Glomerular visceral epithelial cell (primary cell): ENCODE data around the gene COLQ.

Source experiments
- DNase-seq: peaks from one replicate; pipeline ENCODE4 v3.0.0-alpha.2; 2016; ENCODE audit errors: extremely low spot score

COLQ gene

DNA sequence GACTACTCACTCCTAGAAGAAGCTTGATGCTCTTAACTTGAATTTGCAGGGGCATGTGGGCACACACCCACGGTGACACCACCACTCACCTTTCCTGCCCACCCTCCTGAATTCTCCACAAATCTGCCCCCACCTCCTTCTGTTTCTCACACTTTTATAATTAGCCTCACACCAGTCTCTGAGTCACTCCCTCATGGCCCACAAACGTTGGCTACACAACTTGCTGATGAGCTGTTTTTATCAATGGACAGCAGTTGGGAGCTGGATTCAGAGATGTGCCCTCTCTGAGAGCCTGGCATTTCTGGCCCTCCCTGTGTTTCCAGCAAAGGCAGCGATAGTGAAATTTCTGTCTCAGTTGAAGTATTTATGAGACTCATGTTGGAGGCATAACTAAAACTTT is 1.3 kb downstream of the COLQ start:
- DNase-seq, result no peak

DNA sequence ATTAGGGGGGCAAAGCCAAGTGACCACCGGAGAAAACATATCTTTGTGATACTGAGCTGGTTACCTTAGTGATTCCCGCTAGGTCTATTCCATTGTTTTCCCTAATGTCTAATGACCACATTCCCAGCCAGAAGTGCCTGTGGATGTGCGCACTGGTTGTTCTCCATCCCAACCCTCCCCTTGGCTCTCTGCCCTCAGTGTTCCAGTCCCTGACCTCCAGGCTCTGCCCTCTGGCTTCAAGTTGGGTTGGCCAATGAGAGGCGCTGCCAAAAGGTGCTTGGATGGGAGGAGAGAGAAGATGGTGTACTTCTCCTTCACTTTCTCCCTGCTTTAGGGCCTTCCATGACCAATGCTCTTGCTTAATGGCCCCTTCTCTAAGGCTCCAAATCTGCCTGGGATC is 2.4 kb downstream of the COLQ start:
- DNase-seq, result no peak

- no peak for DNase-seq
Measured at GRCh38 chr3:15514663-15515340, 6.7 kb downstream of the COLQ start.

GRCh38 chr3:15513810-15514662 is 7.5 kb downstream of the COLQ start:
- DNase-seq, result no peak

GRCh38 chr3:15513116-15513515 is 8.4 kb downstream of the COLQ start:
- no peak for DNase-seq

GRCh38 chr3:15512166-15512565 is 9.3 kb downstream of the COLQ start:
- no peak for DNase-seq

- DNase-seq, result no peak
Measured at GRCh38 chr3:15511156-15511555, 10.3 kb downstream of the COLQ start.

DNA sequence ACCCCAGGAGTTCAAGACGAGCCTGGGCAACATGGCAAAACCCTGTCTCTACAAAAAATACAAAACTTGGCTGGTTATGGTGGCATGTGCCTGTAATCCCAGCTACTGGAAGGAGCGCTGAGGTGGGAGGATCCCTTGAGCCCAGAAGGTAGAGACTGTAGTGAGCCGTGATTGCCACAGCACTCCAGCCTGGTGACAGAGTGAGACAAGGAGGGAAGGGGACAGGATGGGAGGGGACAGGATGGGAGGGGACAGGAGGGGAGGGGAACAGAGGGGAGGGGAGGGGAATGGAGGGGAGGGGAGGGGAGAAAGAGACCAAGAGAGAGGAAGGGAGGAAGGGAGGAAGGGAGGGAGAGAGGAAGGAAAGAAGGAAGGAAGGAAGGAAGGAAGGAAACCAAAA is 11.0 kb downstream of the COLQ start:
- no peak for DNase-seq

DNA sequence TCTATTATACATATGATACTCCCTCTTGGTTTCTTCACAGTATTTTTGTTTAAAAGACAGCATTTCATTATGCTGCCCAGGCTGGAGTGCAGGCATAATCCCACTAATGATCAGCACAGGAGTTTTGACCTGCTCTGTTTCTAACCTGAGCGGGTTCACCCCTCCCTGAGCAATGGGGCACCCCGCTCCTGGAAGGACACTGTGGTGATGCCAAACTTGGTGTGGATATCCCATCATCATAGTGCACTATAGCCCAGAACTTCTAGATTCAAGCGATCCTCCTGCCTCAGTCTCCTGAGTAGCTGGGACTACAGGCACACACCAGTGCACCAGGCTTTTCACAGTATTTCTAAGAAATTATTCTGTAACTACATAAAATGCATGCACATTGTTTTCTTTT is 14.9 kb downstream of the COLQ start:
- DNase-seq, result no peak

DNA sequence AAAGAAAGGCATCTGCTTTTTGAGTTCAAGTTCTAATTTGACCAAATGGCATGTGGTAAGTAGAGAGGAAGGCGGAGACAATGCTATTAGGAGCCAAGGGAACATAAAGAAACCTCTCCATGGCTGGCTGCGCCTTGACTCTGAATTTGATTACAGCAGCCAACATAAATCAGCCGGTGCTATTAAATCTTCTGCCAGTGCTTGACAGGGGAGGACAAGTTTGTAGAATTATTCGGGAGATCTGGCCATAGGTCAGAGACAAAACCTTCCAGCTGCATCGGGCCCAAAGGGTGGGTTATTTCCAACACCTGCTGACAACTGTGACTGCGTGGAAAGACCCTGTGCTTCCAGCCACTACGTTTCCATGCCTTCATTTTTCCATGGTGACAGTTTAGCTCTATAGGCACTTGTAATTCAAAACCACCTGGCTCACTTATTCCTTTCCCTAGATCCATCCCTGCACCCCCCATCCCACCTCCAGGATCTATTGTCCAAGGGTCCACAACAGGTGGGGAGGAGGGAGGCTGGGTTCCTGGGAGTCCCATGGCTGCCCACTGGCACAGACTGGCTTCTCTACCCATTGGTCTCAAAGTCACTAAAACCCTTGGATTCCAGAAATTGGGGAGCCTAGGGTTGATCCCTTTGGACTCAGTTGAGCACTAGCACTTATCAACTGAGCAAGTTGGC is 15.9 kb downstream of the COLQ start:
- no peak for DNase-seq

DNA sequence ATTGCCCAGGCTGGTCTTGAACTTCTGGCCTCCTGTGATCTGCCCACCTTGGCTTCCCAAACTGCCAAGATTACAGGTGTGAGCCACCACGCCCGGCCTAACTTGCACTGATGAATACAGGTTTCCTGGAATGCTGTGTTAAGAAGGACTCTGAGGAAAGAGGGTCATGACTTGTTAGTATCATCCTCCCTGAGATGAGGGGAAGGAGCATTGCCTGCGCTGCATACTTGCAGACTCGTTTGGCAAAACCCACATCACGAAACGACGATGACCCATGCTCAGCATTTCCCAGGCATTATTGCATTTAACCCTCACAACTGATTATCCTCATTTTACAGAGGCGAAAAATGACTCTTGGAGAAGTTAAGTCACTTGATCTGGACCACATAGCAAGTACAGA is 18.9 kb downstream of the COLQ start:
- DNase-seq, result no peak

- no peak for DNase-seq
Measured at GRCh38 chr3:15501126-15501525, 20.4 kb downstream of the COLQ start.

DNA sequence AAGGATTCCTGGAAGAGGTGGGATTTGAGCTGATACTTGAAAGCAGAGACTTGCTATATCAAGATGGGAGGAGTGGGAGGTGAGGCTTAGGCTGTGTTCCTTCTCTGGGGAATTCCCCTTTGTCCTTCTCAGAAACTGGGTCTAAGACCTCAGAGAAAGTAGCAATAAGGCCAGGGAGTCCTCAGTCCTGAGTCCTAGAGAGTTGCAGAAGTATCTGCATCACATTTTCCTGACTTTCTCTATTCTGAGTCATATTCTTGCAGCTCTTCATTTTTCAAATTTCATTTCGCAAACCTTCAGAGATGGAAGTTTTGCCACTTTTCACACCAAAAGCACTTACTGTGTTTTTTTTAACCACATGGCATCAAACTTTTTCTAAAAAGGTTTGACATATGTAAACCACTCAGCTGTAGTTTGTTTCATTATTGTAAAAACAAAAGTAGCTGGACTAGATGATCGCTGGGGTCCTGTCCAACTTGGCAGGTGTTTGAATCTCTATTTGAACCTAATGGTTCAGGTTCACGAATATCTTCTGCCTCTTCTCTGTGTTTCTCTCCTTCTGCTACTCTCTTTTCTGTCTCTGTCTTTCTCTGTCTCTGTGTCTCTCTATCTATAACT is 21.3 kb downstream of the COLQ start:
- no peak for DNase-seq

GRCh38 chr3:15499536-15499935 is 22.0 kb downstream of the COLQ start:
- no peak for DNase-seq

GRCh38 chr3:15498431-15499214 is 22.9 kb downstream of the COLQ start:
- DNase-seq, result no peak

DNA sequence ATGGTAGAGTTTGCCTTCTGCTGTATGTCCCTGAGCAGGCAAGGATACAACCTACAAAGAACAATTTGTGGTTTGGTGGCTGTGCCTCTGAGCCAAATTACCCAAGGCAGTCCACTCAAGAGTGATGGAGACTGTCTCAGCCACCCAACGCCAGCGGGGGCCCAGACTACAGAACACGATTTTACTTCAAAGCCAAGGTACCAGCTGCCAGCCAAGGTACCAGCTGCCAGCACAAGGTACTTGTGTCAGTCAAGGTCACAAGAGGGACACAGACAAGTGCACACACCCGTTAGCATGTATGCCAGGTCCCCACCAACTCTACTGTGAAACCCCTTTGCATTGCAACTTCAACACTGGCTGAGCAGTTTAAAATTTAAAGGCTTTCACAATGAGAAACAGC is 23.5 kb downstream of the COLQ start:
- DNase-seq, result no peak

GRCh38 chr3:15496341-15496664 is 25.2 kb downstream of the COLQ start:
- DNase-seq, result no peak

DNA sequence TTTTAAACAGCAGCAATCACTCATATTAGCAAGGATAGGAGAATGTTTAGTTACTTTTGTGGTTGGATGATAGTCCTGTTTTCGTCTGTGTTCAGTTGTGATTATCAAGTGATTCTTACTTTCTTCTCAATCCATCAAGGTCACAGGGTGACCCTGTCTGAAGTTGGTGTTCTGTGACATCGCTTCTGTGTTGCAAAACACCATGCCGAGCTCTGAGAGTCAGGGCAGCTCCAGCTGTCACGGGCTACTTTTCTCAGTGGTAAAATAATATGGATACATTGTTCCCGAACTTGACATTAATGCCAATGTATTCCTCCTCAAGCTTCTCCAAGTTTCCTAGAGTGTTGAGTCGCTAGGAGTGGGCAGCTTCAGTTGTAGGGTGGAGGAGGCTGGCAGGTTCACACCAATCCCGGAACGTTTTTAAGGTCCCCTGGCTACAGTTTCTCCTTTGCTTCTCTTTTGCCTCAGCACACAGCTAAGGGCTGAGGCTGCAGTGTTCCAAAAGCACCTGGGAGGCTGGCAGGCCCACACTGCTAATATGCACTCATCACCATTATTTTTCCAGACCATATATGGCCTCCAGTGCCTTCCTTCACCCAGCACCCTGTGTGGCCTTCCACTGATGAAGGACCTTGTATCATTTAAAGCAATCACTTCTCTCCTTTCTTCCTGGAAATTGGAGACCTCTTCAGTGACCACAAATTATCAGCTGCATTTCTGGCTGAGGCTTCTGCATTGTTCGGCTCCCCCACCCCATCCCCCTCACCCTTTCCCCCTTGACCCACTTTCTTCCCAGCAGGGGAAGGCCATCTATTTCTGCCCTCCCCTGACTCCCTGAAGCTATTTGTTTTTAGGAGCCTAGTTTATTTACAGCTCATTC is 25.8 kb downstream of the COLQ start:
- DNase-seq, result no peak

- DNase-seq, result no peak
Measured at GRCh38 chr3:15493436-15493835, 28.1 kb downstream of the COLQ start.

- no peak for DNase-seq
Measured at GRCh38 chr3:15492847-15493360, 28.6 kb downstream of the COLQ start.

DNA sequence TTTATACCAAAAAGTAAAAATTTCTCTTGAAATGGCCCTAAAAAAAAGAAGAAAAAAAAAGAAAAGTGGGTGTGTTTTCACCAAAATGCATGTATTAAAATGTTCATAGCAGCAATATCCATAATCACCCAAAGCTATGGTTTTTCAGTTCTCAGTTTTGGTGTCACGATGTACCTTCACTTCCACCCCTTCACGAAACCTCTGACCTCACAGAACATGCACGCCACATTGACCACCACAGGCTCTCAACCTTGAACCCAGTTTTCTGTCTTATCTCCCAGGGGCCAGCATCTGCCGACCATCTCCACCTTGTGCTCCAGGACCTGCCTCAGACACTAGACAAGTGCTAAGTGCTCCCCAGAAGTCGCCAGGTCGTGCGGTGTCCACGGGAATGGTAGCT is 30.4 kb downstream of the COLQ start:
- DNase-seq, result no peak
